ENCODE data around the gene GUCY2D.

- TF ChIP-seq CTCF (IDR thresholded peaks at IDR 0.05), result no peak
- TF ChIP-seq EP300 (IDR thresholded peaks at IDR 0.05), result no peak
- no peak for TF ChIP-seq POLR2A (IDR thresholded peaks at IDR 0.05)
These were observed 41.0 kb upstream of the GUCY2D start for GRCh38 chr17:7961421-7961820.

All from tibial nerve (tissue), 4 donors.